GM21447 (cell line): Measurements from ENCODE around the gene COTL1.

Experiments
- ATAC-seq: cut with Tn5 transposase; IDR thresholded peaks from one replicate; pipeline ENCODE4 v1.9.1; 2021; ENCODE audit not compliant: unreplicated experiment

COTL1 gene

GRCh38 chr16:84614968-84615813 lies 2.7 kb downstream of the COTL1 start:
- ATAC-seq: no peak

GRCh38 chr16:84614623-84614967 lies 3.3 kb downstream of the COTL1 start:
- ATAC-seq: no peak

- ATAC-seq: no peak
These were observed 3.8 kb downstream of the COTL1 start for GRCh38 chr16:84614073-84614459.

GRCh38 chr16:84613408-84614072 lies 4.3 kb downstream of the COTL1 start:
- ATAC-seq: no peak

- ATAC-seq: no peak
These were observed 5.2 kb downstream of the COTL1 start for GRCh38 chr16:84612686-84613085.

GRCh38 chr16:84611041-84611440 lies 6.8 kb downstream of the COTL1 start:
- ATAC-seq: no peak

- no peak for ATAC-seq
These were observed 7.5 kb downstream of the COTL1 start for GRCh38 chr16:84610376-84610775.

GRCh38 chr16:84609563-84610177 lies 8.2 kb downstream of the COTL1 start:
- no peak for ATAC-seq

GRCh38 chr16:84608282-84608681 lies 9.6 kb downstream of the COTL1 start:
- no peak for ATAC-seq

GRCh38 chr16:84607694-84608093 lies 10.2 kb downstream of the COTL1 start:
- peak; percentile 49 for ATAC-seq

GRCh38 chr16:84607061-84607460 lies 10.8 kb downstream of the COTL1 start:
- no peak for ATAC-seq

GRCh38 chr16:84606081-84606875 lies 11.6 kb downstream of the COTL1 start:
- ATAC-seq: no peak

GRCh38 chr16:84605339-84605848 lies 12.5 kb downstream of the COTL1 start:
- ATAC-seq: no peak

- ATAC-seq: no peak
These were observed 13.3 kb downstream of the COTL1 start for GRCh38 chr16:84604477-84605013.

GRCh38 chr16:84603940-84604339 lies 13.9 kb downstream of the COTL1 start:
- no peak for ATAC-seq

GRCh38 chr16:84603140-84603816 lies 14.6 kb downstream of the COTL1 start:
- no peak for ATAC-seq

- peak; percentile 64 for ATAC-seq
These were observed 17.3 kb downstream of the COTL1 start for GRCh38 chr16:84600343-84601229.

GRCh38 chr16:84599521-84600202 lies 18.2 kb downstream of the COTL1 start:
- ATAC-seq: peak; percentile 47

- ATAC-seq: no peak
These were observed 19.5 kb downstream of the COTL1 start for GRCh38 chr16:84598360-84598759.
